HepG2 (cell line): Measurements from ENCODE around the gene SUCLA2. TPM values are rescaled to one million over a fixed set of nuclear protein-coding genes. Genes with fewer than 3 reads are reported as not detected.
A peak's percentile ranks its signal among the peaks of the same experiment; 100 is the strongest.

Experiments
- CAMTA2 ChIP-seq: sonication (generic); formaldehyde crosslinking; IDR thresholded peaks from 2 replicates; pipeline ENCODE4 v1.4.0; 2020; ENCODE audit warnings: mild to moderate bottlenecking, missing genetic modification reagents, borderline replicate concordance
- DBP ChIP-seq: sonication (generic); formaldehyde crosslinking; IDR thresholded peaks from 2 replicates; pipeline ENCODE4 v1.4.0; 2020; ENCODE audit warnings: missing genetic modification reagents; ENCODE audit errors: not compliant biosample characterization
- GTF3A ChIP-seq: sonication (generic); formaldehyde crosslinking; conservative IDR thresholded peaks from 2 replicates; pipeline ENCODE4 v1.4.0; 2020; ENCODE audit warnings: mild to moderate bottlenecking, missing genetic modification reagents
- MLXIP ChIP-seq: sonication (generic); formaldehyde crosslinking; IDR thresholded peaks from 2 replicates; pipeline ENCODE4 v1.9.0; 2021; ENCODE audit warnings: missing genetic modification reagents, borderline replicate concordance
- NFAT5 ChIP-seq: sonication (generic); formaldehyde crosslinking; IDR thresholded peaks from 2 replicates; pipeline ENCODE4 v1.4.0; 2020; ENCODE audit warnings: missing genetic modification reagents
- NRL ChIP-seq: sonication (generic); formaldehyde crosslinking; IDR thresholded peaks from 2 replicates; pipeline ENCODE4 v1.5.0; 2020; ENCODE audit warnings: missing genetic modification reagents, mild to moderate bottlenecking, moderate library complexity, borderline replicate concordance
- PBX3 ChIP-seq: sonication (generic); formaldehyde crosslinking; IDR thresholded peaks from 2 replicates; pipeline ENCODE4 v1.8.1; 2023; ENCODE audit warnings: missing genetic modification reagents, inconsistent platforms, borderline replicate concordance
- TBP ChIP-seq: sonication (generic); formaldehyde crosslinking; IDR thresholded peaks from 2 replicates; pipeline ENCODE4 v1.5.0; 2020; ENCODE audit warnings: missing genetic modification reagents
- YY1 ChIP-seq: IDR thresholded peaks from 2 replicates; pipeline ENCODE4 v1.6.1; 2011; ENCODE audit warnings: low read length, low read depth, moderate library complexity, mild to moderate bottlenecking; ENCODE audit not compliant: insufficient read depth, insufficient replicate concordance
- ZFP62 ChIP-seq: sonication (generic); formaldehyde crosslinking; IDR thresholded peaks from 2 replicates; pipeline ENCODE4 v1.4.0; 2020; ENCODE audit warnings: missing genetic modification reagents
- ZNF484 ChIP-seq: sonication (generic); formaldehyde crosslinking; IDR thresholded peaks from 2 replicates; pipeline ENCODE4 v1.5.1; 2020; ENCODE audit warnings: mild to moderate bottlenecking, low read depth, missing genetic modification reagents, borderline replicate concordance
- ZNF704 ChIP-seq: sonication (generic); formaldehyde crosslinking; IDR thresholded peaks from 2 replicates; pipeline ENCODE4 v1.8.1; 2023; ENCODE audit warnings: mild to moderate bottlenecking, inconsistent platforms, moderate library complexity, missing genetic modification reagents, borderline replicate concordance
- ZNF737 ChIP-seq: sonication (generic); formaldehyde crosslinking; IDR thresholded peaks from 2 replicates; pipeline ENCODE4 v1.5.0; 2020; ENCODE audit warnings: missing genetic modification reagents, mild to moderate bottlenecking, borderline replicate concordance
- polyA plus RNA-seq, 8 experiments: library from polyadenylated mRNA; depleted of rRNA in 3 of 8; stranded (reverse) in 7 of 8; unstranded in 1 of 8; fragments of >200 nt; fragmentation: Illumina TruSeq in 4 of 8; extraction: Trizol in 4 of 8; gene quantifications; 2 replicates each; pipeline versions ENCODE4 v1.2.1 to v1.2.3, GENCODE V29; 2011 to 2016; ENCODE audit warnings: low read depth in 4 of 8, missing spikeins in 1 of 8, mixed read lengths in 1 of 8; ENCODE audit not compliant: insufficient read depth in 1 of 8
- total RNA-seq, 5 experiments: library from RNA; depleted of rRNA; stranded (reverse); fragments of >200 nt; fragmentation: Illumina TruSeq; extraction: Trizol; gene quantifications; 2 replicates each; pipeline ENCODE4 v1.2.3, GENCODE V29; 2016; ENCODE audit warnings: low read depth in 1 of 5

The SUCLA2 gene
- total and polyA plus RNA-seq, 2 of the 13 experiments (the other 11 are each of a cell fraction or from before 2014, with no cell fraction given) = 28.4 to 77.1 TPM

GRCh38 chr13:48037346-48038173 lies 36.5 kb upstream of the SUCLA2 start, which contains the start of gene NUDT15 (continued):
- TF ChIP-seq MLXIP (CRISPR knock-in tag) (no peak), ZNF484 (CRISPR knock-in tag) (no peak), CAMTA2 (CRISPR knock-in tag) (peak; percentile 70; the same call in 1 of the 2 replicates), NFAT5 (CRISPR knock-in tag) (peak; percentile 31; the same call in 1 of the 2 replicates), GTF3A (CRISPR knock-in tag) (peak; percentile 76; the same call in 1 of the 2 replicates), PBX3 (CRISPR knock-in tag) (no peak), YY1 (peak; percentile 74), TBP (CRISPR knock-in tag) (no peak), ZNF704 (CRISPR knock-in tag) (peak; percentile 88; the same call in 1 of the 2 replicates), ZFP62 (no peak), NRL (CRISPR knock-in tag) (peak; percentile 93), ZNF737 (CRISPR knock-in tag) (no peak), DBP (no peak)
